ENCODE measurements around the gene GORASP2. TPM values are rescaled to one million over a fixed set of nuclear protein-coding genes. Genes with fewer than 3 reads are reported as not detected.
A peak's percentile ranks its signal among the peaks of the same experiment; 100 is the strongest.

Gene GORASP2
- polyA plus RNA-seq, 1 donor (not counting 4 experiments of a cell fraction or from before 2014, with no cell fraction given) = 125 TPM

GRCh38 chr2:170932948-170933347 lies 3.9 kb downstream of the GORASP2 start:
- dilution Hi-C loops (cut with MboI; ENCODE audit: extremely low pct_ligation_motif_present, low sequenced_read_pairs) = no loop called here
- Histone ChIP-seq H3K36me3 (ENCODE audit: control insufficient read depth in 2 of 2, extremely low read depth in 1 of 2, insufficient read depth in 2 of 2, low read length in 2 of 2) (peaks cover 4 to 9% of the 10 kb centered on the region in 2 experiments), H3K4me1 (ENCODE audit: control insufficient read depth, extremely low read depth, insufficient read depth, low read length) (peaks cover 13% of the 10 kb centered on the region), H2AFZ (ENCODE audit: control insufficient read depth, low read length) (no peak overlapping the region), H3K9ac (ENCODE audit: control insufficient read depth, extremely low read depth, insufficient read depth, low read length) (no peak overlapping the region), H3K9me1 (ENCODE audit: control insufficient read depth, extremely low read depth, insufficient read depth, low read length) (peaks cover 3% of the 10 kb centered on the region), H3K27ac (ENCODE audit: control insufficient read depth, insufficient read depth, low read length) (no peak overlapping the region), H3K4me2 (ENCODE audit: control insufficient read depth, extremely low read depth, insufficient read depth, low read depth, low read length) (no peak overlapping the region), H4K20me1 (ENCODE audit: control insufficient read depth, extremely low read depth, insufficient read depth, low read length) (peaks cover 12% of the 10 kb centered on the region), H3K4me3 (ENCODE audit: control insufficient read depth in 2 of 3, extremely low read depth in 1 of 3, insufficient read depth in 2 of 3, low read depth in 1 of 3, low read length in 3 of 3) (no peak overlapping the region), H3K79me2 (ENCODE audit: control insufficient read depth, insufficient read depth, low read length) (peaks cover 87% of the 10 kb centered on the region), H3K9me3 (ENCODE audit: control insufficient read depth, low read depth, low read length) (no peaks in the 10 kb centered on the region), H3K27me3 (ENCODE audit: control insufficient read depth, extremely low read depth, insufficient read depth, low read length) (no peaks in the 10 kb centered on the region)
- DNase-seq (ENCODE audit: low read depth, low spot score) = no peak
- no peak for TF ChIP-seq EZH2 (IDR thresholded peaks at IDR 0.05; ENCODE audit: low read length)
- TF ChIP-seq, protein P1, sequence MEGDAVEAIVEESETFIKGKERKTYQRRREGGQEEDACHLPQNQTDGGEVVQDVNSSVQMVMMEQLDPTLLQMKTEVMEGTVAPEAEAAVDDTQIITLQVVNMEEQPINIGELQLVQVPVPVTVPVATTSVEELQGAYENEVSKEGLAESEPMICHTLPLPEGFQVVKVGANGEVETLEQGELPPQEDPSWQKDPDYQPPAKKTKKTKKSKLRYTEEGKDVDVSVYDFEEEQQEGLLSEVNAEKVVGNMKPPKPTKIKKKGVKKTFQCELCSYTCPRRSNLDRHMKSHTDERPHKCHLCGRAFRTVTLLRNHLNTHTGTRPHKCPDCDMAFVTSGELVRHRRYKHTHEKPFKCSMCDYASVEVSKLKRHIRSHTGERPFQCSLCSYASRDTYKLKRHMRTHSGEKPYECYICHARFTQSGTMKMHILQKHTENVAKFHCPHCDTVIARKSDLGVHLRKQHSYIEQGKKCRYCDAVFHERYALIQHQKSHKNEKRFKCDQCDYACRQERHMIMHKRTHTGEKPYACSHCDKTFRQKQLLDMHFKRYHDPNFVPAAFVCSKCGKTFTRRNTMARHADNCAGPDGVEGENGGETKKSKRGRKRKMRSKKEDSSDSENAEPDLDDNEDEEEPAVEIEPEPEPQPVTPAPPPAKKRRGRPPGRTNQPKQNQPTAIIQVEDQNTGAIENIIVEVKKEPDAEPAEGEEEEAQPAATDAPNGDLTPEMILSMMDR (optimal IDR thresholded peaks at IDR 0.05 in 1 of 3, IDR thresholded peaks at IDR 0.05 in 1 of 3, conservative IDR thresholded peaks at IDR 0.05 in 1 of 3; ENCODE audit: extremely low read depth in 1 of 3, insufficient read depth in 2 of 3, low read length in 3 of 3) = no peak
- FAIRE-seq = no peak

DNA sequence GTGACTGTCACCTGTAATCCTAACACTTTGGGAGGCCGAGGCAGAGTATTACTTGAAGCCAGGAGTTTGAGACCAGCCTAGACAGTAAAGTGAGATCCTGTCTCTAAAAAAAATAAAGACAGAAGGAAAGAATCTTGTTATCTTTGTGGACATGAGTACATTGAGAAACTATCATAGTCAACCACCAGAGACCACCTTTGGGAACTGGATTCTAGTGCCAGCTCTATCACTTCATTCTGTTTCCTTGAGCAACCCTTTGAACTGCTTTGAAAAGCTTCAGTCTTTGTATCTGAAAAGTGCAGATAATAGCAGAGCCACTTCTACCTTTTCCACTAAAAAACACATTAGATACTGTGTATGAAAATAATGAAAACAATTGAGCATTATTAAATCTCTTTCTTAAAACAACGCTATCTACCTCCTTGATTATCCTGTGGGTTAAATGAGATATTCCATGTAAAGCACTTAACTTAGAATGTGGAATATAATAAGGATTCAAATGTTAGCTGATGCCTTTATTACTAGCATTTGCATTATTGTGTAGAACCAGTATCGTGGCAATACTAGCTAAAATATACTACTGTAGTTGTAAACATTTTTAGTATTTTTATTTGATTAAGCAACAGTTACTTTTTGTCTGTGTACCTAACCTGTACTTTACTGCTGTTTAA lies 8.8 kb downstream of the GORASP2 start:
- Histone ChIP-seq H3K36me3 (ENCODE audit: control insufficient read depth in 2 of 2, extremely low read depth in 1 of 2, insufficient read depth in 2 of 2, low read length in 2 of 2) (peaks cover 4 to 13% of the 10 kb centered on the region in 2 experiments), H3K79me2 (ENCODE audit: control insufficient read depth, insufficient read depth, low read length) (peaks cover 99% of the 10 kb centered on the region), H3K9me3 (ENCODE audit: control insufficient read depth, low read depth, low read length) (no peaks in the 10 kb centered on the region), H2AFZ (ENCODE audit: control insufficient read depth, low read length) (no peak overlapping the region), H3K4me3 (ENCODE audit: control insufficient read depth in 2 of 3, extremely low read depth in 1 of 3, insufficient read depth in 2 of 3, low read depth in 1 of 3, low read length in 3 of 3) (no peak overlapping the region), H3K27ac (ENCODE audit: control insufficient read depth, insufficient read depth, low read length) (no peak overlapping the region), H3K4me2 (ENCODE audit: control insufficient read depth, extremely low read depth, insufficient read depth, low read depth, low read length) (no peak overlapping the region), H3K27me3 (ENCODE audit: control insufficient read depth, extremely low read depth, insufficient read depth, low read length) (no peaks in the 10 kb centered on the region), H3K9ac (ENCODE audit: control insufficient read depth, extremely low read depth, insufficient read depth, low read length) (no peak overlapping the region), H3K9me1 (ENCODE audit: control insufficient read depth, extremely low read depth, insufficient read depth, low read length) (peaks cover 3% of the 10 kb centered on the region), H3K4me1 (ENCODE audit: control insufficient read depth, extremely low read depth, insufficient read depth, low read length) (no peaks in the 10 kb centered on the region), H4K20me1 (ENCODE audit: control insufficient read depth, extremely low read depth, insufficient read depth, low read length) (peaks cover 13% of the 10 kb centered on the region)
- TF ChIP-seq, protein P1 (optimal IDR thresholded peaks at IDR 0.05 in 1 of 3, IDR thresholded peaks at IDR 0.05 in 1 of 3, conservative IDR thresholded peaks at IDR 0.05 in 1 of 3; ENCODE audit: extremely low read depth in 1 of 3, insufficient read depth in 2 of 3, low read length in 3 of 3) = no peak
- TF ChIP-seq EZH2 (IDR thresholded peaks at IDR 0.05; ENCODE audit: low read length) = no peak
- peak; percentile 23 for FAIRE-seq
- dilution Hi-C loops (cut with MboI; ENCODE audit: extremely low pct_ligation_motif_present, low sequenced_read_pairs) = no loop called here
- DNase-seq (ENCODE audit: low read depth, low spot score) = no peak
